Duodenal mucosa (tissue), 2 donors: Measurements from ENCODE around the gene NUBP1.

Experiments
- H3K27ac ChIP-seq: one replicate; pipeline ENCODE4 v1.7.0; 2013; ENCODE audit warnings: low read depth, low read length
- H3K27me3 ChIP-seq, 2 donors: one replicate each; pipeline ENCODE4 v1.7.0; 2013; ENCODE audit warnings: low read length in 2 of 2, control low read depth in 1 of 2; ENCODE audit not compliant: insufficient read depth in 2 of 2, control insufficient read depth in 1 of 2
- H3K36me3 ChIP-seq, 2 donors: one replicate each; pipeline ENCODE4 v1.7.0; 2013; ENCODE audit warnings: low read length in 2 of 2, control low read depth in 1 of 2; ENCODE audit not compliant: insufficient read depth in 2 of 2, control insufficient read depth in 1 of 2
- H3K4me1 ChIP-seq, 2 donors: one replicate each; pipeline ENCODE4 v1.7.0; 2013; ENCODE audit warnings: low read length in 2 of 2, control low read depth in 1 of 2; ENCODE audit not compliant: insufficient read depth in 2 of 2, control insufficient read depth in 1 of 2
- H3K4me3 ChIP-seq, 2 donors: one replicate each; pipeline ENCODE4 v1.7.0; 2013; ENCODE audit warnings: low read length in 2 of 2, low read depth in 1 of 2
- H3K9ac ChIP-seq, 2 donors: one replicate each; pipeline ENCODE4 v1.7.0; 2013; ENCODE audit warnings: low read length in 2 of 2, low read depth in 1 of 2
- H3K9me3 ChIP-seq, 2 donors: one replicate each; pipeline ENCODE4 v1.7.0; 2013; ENCODE audit warnings: low read length in 2 of 2, control low read depth in 1 of 2; ENCODE audit not compliant: control insufficient read depth in 1 of 2

NUBP1 gene

DNA sequence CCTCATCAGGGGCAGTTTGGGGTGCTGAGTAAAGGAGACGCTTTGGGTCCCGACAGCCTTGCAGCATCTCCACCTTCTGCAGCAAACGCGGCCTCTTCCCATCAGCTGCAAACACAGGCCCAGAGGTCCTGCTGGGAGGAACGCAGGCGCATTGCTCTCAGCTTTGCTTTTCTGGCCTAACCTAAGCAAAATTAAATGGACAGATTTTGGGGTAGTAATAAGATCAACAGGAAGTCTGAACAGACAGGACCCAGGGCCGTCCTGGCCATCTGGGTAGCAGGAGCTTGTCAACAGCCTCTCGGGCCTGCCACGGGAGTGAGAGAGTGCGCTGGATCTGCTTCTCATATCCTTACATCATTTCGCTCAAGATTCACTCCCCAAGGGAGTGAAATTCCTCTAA is 7.2 kb downstream of the NUBP1 start:
- no peaks in the 10 kb centered on the region for H3K9me3 ChIP-seq
- no peak overlapping the region for H3K9ac ChIP-seq
- no peaks in the 10 kb centered on the region for H3K27me3 ChIP-seq
- peaks cover 13 to 70% of the 10 kb centered on the region in 2 donors for H3K36me3 ChIP-seq
- H3K4me1 ChIP-seq: peaks cover 0 to 9% of the 10 kb centered on the region in 2 donors
- no peak overlapping the region for H3K27ac ChIP-seq
- no peak overlapping the region for H3K4me3 ChIP-seq

DNA sequence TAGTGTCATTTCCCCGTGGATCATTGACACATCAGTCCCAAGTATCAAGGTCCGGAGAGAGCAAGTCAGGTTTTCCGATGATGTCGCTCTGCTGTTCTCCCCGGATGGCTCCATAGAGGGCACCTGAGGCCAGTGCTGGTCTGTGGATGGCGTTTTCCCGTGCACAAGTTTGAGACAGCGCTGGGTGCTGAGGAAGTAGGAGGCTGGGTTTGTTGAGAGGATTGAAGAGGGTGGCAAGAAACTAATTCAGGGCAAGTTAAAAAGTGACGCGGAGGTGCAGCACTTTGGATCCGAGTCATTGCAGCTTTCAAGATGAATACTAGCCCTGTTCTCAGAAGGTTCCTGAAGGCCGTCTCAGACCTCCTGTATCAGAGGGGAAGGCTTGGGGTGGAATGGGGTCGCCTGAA is 7.7 kb downstream of the NUBP1 start:
- peaks cover 13 to 73% of the 10 kb centered on the region in 2 donors for H3K36me3 ChIP-seq
- H3K4me1 ChIP-seq: peaks cover 0 to 9% of the 10 kb centered on the region in 2 donors
- no peak overlapping the region for H3K9ac ChIP-seq
- no peak overlapping the region for H3K4me3 ChIP-seq
- no peaks in the 10 kb centered on the region for H3K27me3 ChIP-seq
- no peak overlapping the region for H3K27ac ChIP-seq
- no peaks in the 10 kb centered on the region for H3K9me3 ChIP-seq

DNA sequence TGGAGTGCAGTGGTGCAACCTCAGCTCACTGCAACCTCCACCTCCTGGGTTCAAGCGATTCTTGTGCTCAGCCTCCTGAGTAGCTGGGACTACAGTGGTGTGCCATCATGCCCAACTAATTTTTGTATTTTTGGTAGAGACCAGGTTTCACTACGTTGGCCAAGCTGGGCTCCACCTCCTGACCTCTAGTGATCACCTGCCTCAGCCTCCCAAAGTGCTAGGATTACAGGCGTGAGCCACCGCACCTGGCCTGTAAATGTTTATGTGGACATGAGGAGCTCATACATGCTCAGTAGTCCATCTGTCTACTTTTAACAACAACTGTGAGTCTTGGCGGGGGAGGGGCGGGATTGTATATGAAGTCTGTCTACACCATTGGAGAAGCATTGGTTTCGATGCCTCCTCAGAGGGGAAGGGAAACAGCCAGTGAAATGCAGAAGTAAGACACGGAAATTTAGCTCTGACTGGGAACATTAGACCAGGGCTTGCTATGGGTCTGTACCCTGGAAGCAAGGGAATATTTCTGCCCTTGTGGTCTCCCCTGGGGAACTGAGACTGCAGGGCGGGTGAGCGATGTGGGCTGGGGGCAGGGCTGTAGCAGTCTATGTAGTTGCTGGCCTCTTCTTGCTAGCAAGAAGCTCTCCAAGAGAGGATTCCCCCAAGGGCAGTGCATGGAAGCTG is 9.3 kb downstream of the NUBP1 start:
- Histone ChIP-seq H3K27me3 (no peaks in the 10 kb centered on the region), H3K9me3 (no peaks in the 10 kb centered on the region), H3K36me3 (peaks cover 18 to 75% of the 10 kb centered on the region in 2 donors), H3K4me1 (peaks cover 0 to 9% of the 10 kb centered on the region in 2 donors), H3K9ac (no peak overlapping the region), H3K27ac (no peak overlapping the region), H3K4me3 (no peak overlapping the region)

DNA sequence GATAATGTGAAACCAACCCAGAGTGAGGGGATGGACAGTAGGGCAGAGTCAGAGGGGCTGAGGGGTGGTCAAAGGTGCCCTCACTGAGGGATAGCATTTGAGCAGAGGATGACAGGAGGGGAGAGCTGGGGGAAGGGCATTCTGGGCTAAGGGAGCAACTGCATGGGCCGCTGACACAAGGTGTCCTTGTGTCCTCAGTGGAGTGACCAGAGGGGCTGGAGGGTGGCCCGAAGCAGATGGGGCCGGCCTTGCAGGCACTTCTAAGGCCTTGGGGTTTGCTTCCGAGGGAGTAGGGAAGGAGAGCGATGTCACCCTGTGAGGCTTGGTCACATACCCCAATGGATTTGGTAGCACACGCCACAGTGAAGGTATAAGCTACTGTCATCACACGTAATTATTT is 10.0 kb downstream of the NUBP1 start:
- Histone ChIP-seq H3K4me1 (peaks cover 0 to 9% of the 10 kb centered on the region in 2 donors), H3K36me3 (peaks cover 22 to 76% of the 10 kb centered on the region in 2 donors), H3K9me3 (no peaks in the 10 kb centered on the region), H3K27ac (no peak overlapping the region), H3K4me3 (no peak overlapping the region), H3K9ac (no peak overlapping the region), H3K27me3 (no peaks in the 10 kb centered on the region)

DNA sequence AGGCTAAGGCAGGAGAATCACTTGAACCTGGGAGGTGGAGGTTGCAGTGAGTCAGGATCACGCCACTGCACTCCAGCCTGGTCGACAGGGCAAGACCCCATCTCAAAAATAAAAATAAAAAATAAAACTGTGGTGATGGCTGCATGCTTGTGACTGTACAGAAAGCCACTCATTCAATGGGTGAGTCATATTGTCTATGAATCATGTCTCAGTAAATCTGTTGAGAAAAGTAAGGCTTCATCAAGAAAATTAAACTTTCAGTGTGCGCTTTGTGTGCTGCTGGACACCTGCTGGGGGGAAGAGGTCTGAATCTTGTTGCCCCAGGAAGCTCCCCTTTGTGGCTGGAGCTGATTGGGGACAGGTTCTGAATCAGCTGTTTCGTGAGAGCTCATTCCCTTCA is 11.3 kb downstream of the NUBP1 start:
- Histone ChIP-seq H3K4me1 (peaks cover 0 to 9% of the 10 kb centered on the region in 2 donors), H3K36me3 (peaks cover 26 to 82% of the 10 kb centered on the region in 2 donors), H3K27ac (no peak overlapping the region), H3K9ac (no peak overlapping the region), H3K4me3 (no peak overlapping the region), H3K27me3 (no peaks in the 10 kb centered on the region), H3K9me3 (no peaks in the 10 kb centered on the region)

DNA sequence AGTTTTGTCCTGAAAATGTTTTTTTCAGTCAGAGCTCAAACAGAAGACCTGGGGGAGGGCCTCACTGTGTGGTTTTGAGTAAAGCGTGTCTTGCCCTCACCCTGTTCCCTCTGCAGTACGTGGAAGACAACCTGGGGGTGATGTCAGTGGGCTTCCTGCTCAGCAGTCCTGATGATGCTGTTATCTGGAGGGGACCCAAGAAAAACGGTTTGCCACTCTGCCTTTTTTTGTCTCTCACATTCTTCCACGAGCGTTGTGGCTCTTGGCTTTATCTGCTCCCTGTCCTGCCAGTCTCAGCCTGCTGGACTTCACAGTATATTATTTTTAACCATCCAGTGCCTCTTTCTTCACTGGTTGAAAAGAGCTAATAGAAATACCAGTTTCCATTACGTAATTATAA is 12.9 kb downstream of the NUBP1 start:
- H3K36me3 ChIP-seq: peaks cover 31 to 86% of the 10 kb centered on the region in 2 donors
- H3K27me3 ChIP-seq: no peaks in the 10 kb centered on the region
- H3K27ac ChIP-seq: no peak overlapping the region
- peaks cover 0 to 2% of the 10 kb centered on the region in 2 donors for H3K4me1 ChIP-seq
- no peaks in the 10 kb centered on the region for H3K9me3 ChIP-seq
- no peak overlapping the region for H3K9ac ChIP-seq
- H3K4me3 ChIP-seq: no peak overlapping the region

DNA sequence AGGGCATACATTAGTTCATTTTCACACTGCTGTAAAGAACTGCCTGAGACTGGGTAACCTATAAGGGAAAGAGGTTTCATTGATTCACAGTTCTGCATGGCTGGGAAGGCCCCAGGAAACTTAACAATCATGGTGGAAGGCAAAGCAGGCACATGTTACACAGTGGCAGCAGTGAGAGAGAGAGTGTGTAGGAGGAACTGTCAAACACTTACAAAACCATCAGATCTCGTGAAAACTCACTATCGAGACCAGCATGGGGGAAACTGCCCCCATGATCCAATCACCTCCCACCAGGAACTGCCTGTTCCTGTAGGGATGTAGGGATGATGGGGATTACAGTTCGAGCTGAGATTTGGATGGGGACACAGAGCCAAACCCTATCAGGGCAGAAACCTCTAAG is 17.2 kb downstream of the NUBP1 start:
- Histone ChIP-seq H3K9ac (no peak overlapping the region), H3K4me1 (no peaks in the 10 kb centered on the region), H3K9me3 (no peaks in the 10 kb centered on the region), H3K36me3 (peaks cover 22 to 84% of the 10 kb centered on the region in 2 donors), H3K27me3 (no peaks in the 10 kb centered on the region), H3K4me3 (no peak overlapping the region), H3K27ac (no peak overlapping the region)

DNA sequence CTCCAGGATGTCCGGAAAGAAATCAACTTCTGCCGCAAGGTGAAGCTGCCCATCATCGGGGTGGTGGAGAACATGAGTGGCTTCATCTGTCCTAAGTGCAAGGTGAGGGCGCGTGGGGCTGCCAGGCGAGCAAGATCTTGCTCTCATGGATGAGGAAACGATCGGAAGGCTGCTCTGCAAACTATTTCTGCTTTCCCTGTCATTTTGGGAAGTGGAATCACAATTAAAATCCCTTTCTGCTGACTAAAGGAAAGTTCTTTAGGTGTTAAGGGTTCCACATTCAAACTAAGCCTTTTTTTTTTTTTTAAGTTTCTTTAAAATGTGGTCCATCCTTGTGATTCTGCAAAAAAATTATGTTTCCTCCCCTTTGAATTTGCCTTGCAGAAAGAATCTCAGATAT is 17.7 kb downstream of the NUBP1 start:
- H3K36me3 ChIP-seq: peaks cover 22 to 84% of the 10 kb centered on the region in 2 donors
- H3K9me3 ChIP-seq: no peaks in the 10 kb centered on the region
- H3K4me3 ChIP-seq: no peak overlapping the region
- H3K27ac ChIP-seq: no peak overlapping the region
- no peaks in the 10 kb centered on the region for H3K4me1 ChIP-seq
- no peaks in the 10 kb centered on the region for H3K27me3 ChIP-seq
- H3K9ac ChIP-seq: no peak overlapping the region

DNA sequence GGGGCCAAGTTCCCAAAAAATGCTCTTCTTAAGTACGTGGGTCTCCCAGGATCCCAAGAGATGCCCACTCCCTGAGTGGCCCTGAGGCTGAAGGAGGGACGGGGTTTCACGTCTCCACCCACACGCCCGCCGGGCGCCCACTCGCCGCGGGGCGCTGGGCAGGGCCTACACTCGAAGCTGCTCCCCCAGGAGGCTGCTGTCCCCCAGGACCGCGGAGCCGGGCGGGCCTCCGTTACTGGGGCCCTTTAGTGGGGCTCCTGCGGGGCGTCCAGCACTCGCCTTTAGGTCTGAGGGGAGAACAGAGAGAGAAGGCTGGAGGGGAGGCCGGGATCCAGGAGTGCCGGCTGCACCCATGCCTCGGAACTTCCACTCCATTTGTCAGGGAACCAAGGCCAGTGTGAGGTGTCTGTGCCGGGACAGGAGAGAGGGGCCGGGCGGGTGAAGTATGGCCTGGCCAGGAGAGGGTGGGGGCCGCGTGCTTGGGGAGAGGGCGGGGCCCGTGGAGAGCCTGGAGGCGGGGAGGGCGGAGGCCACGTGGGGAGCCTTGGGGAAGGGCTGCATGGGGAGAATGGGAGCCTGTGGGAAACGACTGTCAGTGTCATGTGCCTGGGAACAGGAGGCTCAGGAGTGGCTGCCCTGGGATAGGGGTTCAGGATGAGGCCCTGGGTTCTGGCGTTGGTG is 18.8 kb downstream of the NUBP1 start:
- Histone ChIP-seq H3K27ac (no peak overlapping the region), H3K9me3 (no peaks in the 10 kb centered on the region), H3K4me1 (no peaks in the 10 kb centered on the region), H3K27me3 (no peaks in the 10 kb centered on the region), H3K9ac (no peak overlapping the region), H3K36me3 (peaks cover 18 to 84% of the 10 kb centered on the region in 2 donors), H3K4me3 (no peak overlapping the region)

DNA sequence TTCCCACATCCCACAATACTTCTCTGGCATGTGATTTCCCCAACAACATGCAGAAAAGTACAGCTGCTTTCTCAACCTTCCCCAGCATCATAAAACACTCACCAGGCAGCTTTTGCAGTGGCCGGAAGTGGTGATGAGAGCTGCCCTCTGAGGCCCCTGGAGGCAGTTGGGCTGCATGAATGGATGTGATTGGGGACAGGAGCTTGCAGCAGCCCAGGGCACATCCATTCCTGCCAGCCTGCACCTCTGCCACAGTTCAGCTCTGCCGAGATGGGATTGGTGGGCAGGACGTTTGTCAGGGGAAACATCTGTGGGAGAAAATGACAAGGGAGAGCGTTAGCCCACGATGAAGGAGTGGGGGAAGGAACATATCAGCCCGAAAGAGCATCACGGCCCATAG is 19.8 kb downstream of the NUBP1 start:
- H3K27ac ChIP-seq: no peak overlapping the region
- no peak overlapping the region for H3K4me3 ChIP-seq
- H3K9ac ChIP-seq: no peak overlapping the region
- peaks cover 19 to 74% of the 10 kb centered on the region in 2 donors for H3K36me3 ChIP-seq
- H3K27me3 ChIP-seq: no peaks in the 10 kb centered on the region
- no peaks in the 10 kb centered on the region for H3K4me1 ChIP-seq
- H3K9me3 ChIP-seq: no peaks in the 10 kb centered on the region
